Mucosa of descending colon (tissue), 3 donors: ENCODE results near the gene GPR22. TPM values are rescaled to one million over a fixed set of nuclear protein-coding genes. Genes with fewer than 3 reads are reported as not detected.

Experiments used
- ATAC-seq: fragments of 200-7000 bp; cut with Tn5 transposase; one replicate; pipeline ENCODE4 v1.9.1; 2020; ENCODE audit warnings: mild to moderate bottlenecking, moderate library complexity
- DNase-seq, 3 donors: peaks; one replicate each; pipeline ENCODE4 v3.0.0-alpha.2; 2020
- H3K36me3 ChIP-seq: fragments of 200-600 bp; one replicate; pipeline ENCODE4 v1.8.0; 2021; ENCODE audit warnings: low read depth, mild to moderate bottlenecking
- H3K4me1 ChIP-seq: fragments of 200-600 bp; one replicate; pipeline ENCODE4 v1.8.0; 2021; ENCODE audit warnings: low read depth, mild to moderate bottlenecking
- H3K4me3 ChIP-seq: fragments of 200-600 bp; one replicate; pipeline ENCODE4 v1.8.0; 2021; ENCODE audit warnings: mild to moderate bottlenecking
- H3K9me3 ChIP-seq: fragments of 200-600 bp; one replicate; pipeline ENCODE4 v1.8.0; 2021; ENCODE audit warnings: mild to moderate bottlenecking
- CTCF ChIP-seq: fragments of 200-600 bp; IDR thresholded peaks from one replicate; pipeline ENCODE4 v1.8.0; 2022; ENCODE audit warnings: antibody characterized with exemption, mild to moderate bottlenecking
- intact Hi-C, 2 donors: fragments of 100-400 bp; cut with DNase I in 1 of 2; cut with micrococcal nuclease in 1 of 2; formaldehyde crosslinking; loops; one replicate each; pipeline versions ENCODE4 v1.11.0 to v1.11.1; 2022; cut with DNase I, micrococcal nuclease
- long read RNA-seq, 2 donors: library from polyadenylated mRNA; unstranded; transcript quantifications; one replicate each; pipeline ENCODE4 v2.0.0, GENCODE V29; 2019 to 2021
- total RNA-seq, 3 donors: library from RNA; stranded (reverse); fragmentation: NEBNext Ultra II Directional in 2 of 3; extraction: Animal tissue kit (Norgen Biotek cat#: 25700) in 2 of 3; gene quantifications; one replicate each; pipeline versions ENCODE4 v1.2.1 to v1.2.4, GENCODE V29; 2021 to 2023
- donor health status: DM: no; HTN: no; CAD: no; lungs with moderate emphysema.
- donor health status: DM: no; HTN: no; CAD: no.
- donor health status: DM: no; HTN: yes; CAD: no.

GPR22 gene
- under 1 TPM in 1 of 3 donors, not detected in 2; 0.44 TPM for total RNA-seq
- long read RNA-seq, donor 1 = 0 reads
- long read RNA-seq, donor 2 = 0 reads

DNA sequence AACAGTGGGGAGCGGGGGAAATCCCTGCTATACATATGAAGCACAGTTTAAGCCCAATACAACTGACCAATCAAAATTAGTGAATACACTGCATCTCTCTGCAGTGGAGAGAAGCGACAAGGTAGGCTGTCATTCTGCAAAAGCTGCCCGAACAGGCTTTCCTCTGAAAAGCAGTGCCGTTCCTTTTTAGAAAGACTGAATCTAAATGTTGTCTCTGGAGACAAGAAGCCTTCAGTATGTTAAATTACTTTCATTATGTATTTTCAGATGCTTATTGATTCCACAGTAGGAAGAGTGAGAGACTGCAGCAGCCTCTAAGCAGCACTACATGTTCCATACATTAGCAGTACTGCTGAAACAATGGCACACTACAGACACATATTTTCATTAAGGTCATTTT lies at the start of gene GPR22:
Gene GPR22 (plus strand): TSS at position 129 of the 400 bp plus-strand sequence. CDS start 4,004 bp downstream, outside the sequence.
- H3K9me3 ChIP-seq = no peaks in the 10 kb centered on the region

GRCh38 chr7:107427462-107427861 lies 42.4 kb upstream of the GPR22 start:
- no peak for TF ChIP-seq CTCF
- Histone ChIP-seq H3K9me3 (no peaks in the 10 kb centered on the region), H3K36me3 (no peaks in the 10 kb centered on the region), H3K4me1 (no peaks in the 10 kb centered on the region), H3K4me3 (no peak overlapping the region)
- DNase-seq (no peak), ATAC-seq (no peak)
- intact Hi-C loops = no loop called here

More for the DNA sequence above, at the start of gene GPR22:
- no peak for ATAC-seq
- Histone ChIP-seq H3K4me1 (no peaks in the 10 kb centered on the region), H3K4me3 (no peak within 1 kb of the TSS), H3K36me3 (no peaks in the 10 kb centered on the region)
- TF ChIP-seq CTCF = no peak
- intact Hi-C loops = loop anchor here in 1 of 2 donors (10.0 kb wide), 2 partner anchors 255 to 405 kb away; no protein-coding TSS in a partner anchor
- no peak for DNase-seq

- intact Hi-C loops = no loop called here
- no peaks in the 10 kb centered on the region for H3K4me1 ChIP-seq
- ATAC-seq = no peak
- no peaks in the 10 kb centered on the region for H3K9me3 ChIP-seq
- no peaks in the 10 kb centered on the region for H3K36me3 ChIP-seq
- H3K4me3 ChIP-seq = no peak overlapping the region
- no peak for DNase-seq
- no peak for TF ChIP-seq CTCF
Measured at GRCh38 chr7:107428642-107429041, 41.2 kb upstream of the GPR22 start.

- no peaks in the 10 kb centered on the region for H3K36me3 ChIP-seq
- H3K4me3 ChIP-seq = no peak overlapping the region
- no peak for TF ChIP-seq CTCF
- intact Hi-C loops = no loop called here
- ATAC-seq (no peak), DNase-seq (no peak)
- H3K9me3 ChIP-seq = no peaks in the 10 kb centered on the region
- H3K4me1 ChIP-seq = no peaks in the 10 kb centered on the region
Measured at GRCh38 chr7:107430057-107430456, 39.8 kb upstream of the GPR22 start.

GRCh38 chr7:107432261-107432660 lies 37.6 kb upstream of the GPR22 start:
- intact Hi-C loops = no loop called here

More at GRCh38 chr7:107432261-107432660, 37.6 kb upstream of the GPR22 start:
- Histone ChIP-seq H3K36me3 (no peaks in the 10 kb centered on the region), H3K4me3 (no peak overlapping the region), H3K4me1 (no peaks in the 10 kb centered on the region), H3K9me3 (no peaks in the 10 kb centered on the region)
- TF ChIP-seq CTCF = no peak
- ATAC-seq (no peak), DNase-seq (no peak)
